WTC11 (cell line): Measurements from ENCODE around the gene MAP1B.

ENCODE experiments used
- ARID4B ChIP-seq: sonication (generic); formaldehyde crosslinking; IDR thresholded peaks from 2 replicates; pipeline ENCODE4 v1.8.0; 2023; ENCODE audit warnings: missing genetic modification reagents, mild to moderate bottlenecking, borderline replicate concordance
- ATF3 ChIP-seq: sonication (generic); formaldehyde crosslinking; conservative IDR thresholded peaks from 2 replicates; pipeline ENCODE4 v1.8.1; 2022; ENCODE audit warnings: mild to moderate bottlenecking, missing genetic modification reagents
- CREM ChIP-seq: sonication (generic); formaldehyde crosslinking; IDR thresholded peaks from 2 replicates; pipeline ENCODE4 v1.8.1; 2022; ENCODE audit warnings: mild to moderate bottlenecking, missing genetic modification reagents, moderate library complexity
- CTCF ChIP-seq: fragments of 200-600 bp; IDR thresholded peaks from 2 replicates; pipeline ENCODE4 v1.8.0; 2022; ENCODE audit warnings: antibody characterized with exemption
- STAT6 ChIP-seq: sonication (generic); formaldehyde crosslinking; conservative IDR thresholded peaks from 2 replicates; pipeline ENCODE4 v1.8.1; 2023; ENCODE audit warnings: mild to moderate bottlenecking, low read depth, missing genetic modification reagents, moderate library complexity
- TCF7 ChIP-seq: sonication (generic); formaldehyde crosslinking; IDR thresholded peaks from 2 replicates; pipeline ENCODE4 v1.8.0; 2022; ENCODE audit warnings: mild to moderate bottlenecking, low read depth, missing genetic modification reagents, moderate library complexity
- ZNF232 ChIP-seq: sonication (generic); formaldehyde crosslinking; IDR thresholded peaks from 2 replicates; pipeline ENCODE4 v1.8.0; 2022; ENCODE audit warnings: mild to moderate bottlenecking, missing genetic modification reagents
- TF ChIP-seq, protein P1 (sequence below): sonication (generic); formaldehyde crosslinking; IDR thresholded peaks from 2 replicates; pipeline ENCODE4 v1.8.1; 2023; ENCODE audit warnings: mild to moderate bottlenecking, missing genetic modification reagents, moderate library complexity
- TF ChIP-seq, protein P2 (sequence below): sonication (generic); formaldehyde crosslinking; IDR thresholded peaks from 2 replicates; pipeline ENCODE4 v1.8.1; 2023; ENCODE audit warnings: mild to moderate bottlenecking, missing genetic modification reagents, borderline replicate concordance
- TF ChIP-seq, protein P3 (sequence below): fragments of 250-450 bp; sonication (Bioruptor Pico); IDR thresholded peaks from 2 replicates; pipeline ENCODE4 v1.9.0; 2021; ENCODE audit warnings: moderate library complexity, mild to moderate bottlenecking, inconsistent platforms, borderline replicate concordance
- TF ChIP-seq, protein P4 (sequence below): sonication (generic); formaldehyde crosslinking; IDR thresholded peaks from 2 replicates; pipeline ENCODE4 v1.8.0; 2022; ENCODE audit warnings: mild to moderate bottlenecking, missing genetic modification reagents

- TF ChIP-seq, protein P1, sequence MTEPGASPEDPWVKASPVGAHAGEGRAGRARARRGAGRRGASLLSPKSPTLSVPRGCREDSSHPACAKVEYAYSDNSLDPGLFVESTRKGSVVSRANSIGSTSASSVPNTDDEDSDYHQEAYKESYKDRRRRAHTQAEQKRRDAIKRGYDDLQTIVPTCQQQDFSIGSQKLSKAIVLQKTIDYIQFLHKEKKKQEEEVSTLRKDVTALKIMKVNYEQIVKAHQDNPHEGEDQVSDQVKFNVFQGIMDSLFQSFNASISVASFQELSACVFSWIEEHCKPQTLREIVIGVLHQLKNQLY (CRISPR knock-in tag), result no peak
- TF ChIP-seq, protein P2, sequence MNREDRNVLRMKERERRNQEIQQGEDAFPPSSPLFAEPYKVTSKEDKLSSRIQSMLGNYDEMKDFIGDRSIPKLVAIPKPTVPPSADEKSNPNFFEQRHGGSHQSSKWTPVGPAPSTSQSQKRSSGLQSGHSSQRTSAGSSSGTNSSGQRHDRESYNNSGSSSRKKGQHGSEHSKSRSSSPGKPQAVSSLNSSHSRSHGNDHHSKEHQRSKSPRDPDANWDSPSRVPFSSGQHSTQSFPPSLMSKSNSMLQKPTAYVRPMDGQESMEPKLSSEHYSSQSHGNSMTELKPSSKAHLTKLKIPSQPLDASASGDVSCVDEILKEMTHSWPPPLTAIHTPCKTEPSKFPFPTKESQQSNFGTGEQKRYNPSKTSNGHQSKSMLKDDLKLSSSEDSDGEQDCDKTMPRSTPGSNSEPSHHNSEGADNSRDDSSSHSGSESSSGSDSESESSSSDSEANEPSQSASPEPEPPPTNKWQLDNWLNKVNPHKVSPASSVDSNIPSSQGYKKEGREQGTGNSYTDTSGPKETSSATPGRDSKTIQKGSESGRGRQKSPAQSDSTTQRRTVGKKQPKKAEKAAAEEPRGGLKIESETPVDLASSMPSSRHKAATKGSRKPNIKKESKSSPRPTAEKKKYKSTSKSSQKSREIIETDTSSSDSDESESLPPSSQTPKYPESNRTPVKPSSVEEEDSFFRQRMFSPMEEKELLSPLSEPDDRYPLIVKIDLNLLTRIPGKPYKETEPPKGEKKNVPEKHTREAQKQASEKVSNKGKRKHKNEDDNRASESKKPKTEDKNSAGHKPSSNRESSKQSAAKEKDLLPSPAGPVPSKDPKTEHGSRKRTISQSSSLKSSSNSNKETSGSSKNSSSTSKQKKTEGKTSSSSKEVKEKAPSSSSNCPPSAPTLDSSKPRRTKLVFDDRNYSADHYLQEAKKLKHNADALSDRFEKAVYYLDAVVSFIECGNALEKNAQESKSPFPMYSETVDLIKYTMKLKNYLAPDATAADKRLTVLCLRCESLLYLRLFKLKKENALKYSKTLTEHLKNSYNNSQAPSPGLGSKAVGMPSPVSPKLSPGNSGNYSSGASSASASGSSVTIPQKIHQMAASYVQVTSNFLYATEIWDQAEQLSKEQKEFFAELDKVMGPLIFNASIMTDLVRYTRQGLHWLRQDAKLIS (CRISPR knock-in tag), result no peak
- TF ChIP-seq, protein P3, sequence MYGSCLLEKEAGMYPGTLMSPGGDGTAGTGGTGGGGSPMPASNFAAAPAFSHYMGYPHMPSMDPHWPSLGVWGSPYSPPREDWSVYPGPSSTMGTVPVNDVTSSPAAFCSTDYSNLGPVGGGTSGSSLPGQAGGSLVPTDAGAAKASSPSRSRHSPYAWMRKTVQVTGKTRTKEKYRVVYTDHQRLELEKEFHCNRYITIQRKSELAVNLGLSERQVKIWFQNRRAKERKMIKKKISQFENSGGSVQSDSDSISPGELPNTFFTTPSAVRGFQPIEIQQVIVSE, result no peak
- TF ChIP-seq CTCF (0 out of 2 replicates have a peak, but pooled peaks have one; percentile 18), TCF7 (CRISPR knock-in tag) (no peak), STAT6 (CRISPR knock-in tag) (no peak), ARID4B (CRISPR knock-in tag) (no peak), CREM (CRISPR knock-in tag) (no peak), ZNF232 (CRISPR knock-in tag) (no peak), ATF3 (no peak)
- TF ChIP-seq, protein P4, sequence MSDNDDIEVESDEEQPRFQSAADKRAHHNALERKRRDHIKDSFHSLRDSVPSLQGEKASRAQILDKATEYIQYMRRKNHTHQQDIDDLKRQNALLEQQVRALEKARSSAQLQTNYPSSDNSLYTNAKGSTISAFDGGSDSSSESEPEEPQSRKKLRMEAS, result no peak
These were observed 30.6 kb downstream of the MAP1B start for GRCh38 chr5:72137826-72138409.
